GM23338 (cell line): ENCODE results near the gene SLC44A1. TPM values are rescaled to one million over a fixed set of nuclear protein-coding genes. Genes with fewer than 3 reads are reported as not detected.
A peak's percentile ranks its signal among the peaks of the same experiment; 100 is the strongest.

ENCODE experiments used
- ATAC-seq: fragments of 200-7000 bp; cut with Tn5 transposase; 3 replicates; pipeline ENCODE4 v1.9.1; 2020
- DNase-seq: peaks from one replicate; pipeline ENCODE4 v3.0.0-alpha.2; 2015; ENCODE audit warnings: low spot score
- H2AFZ ChIP-seq: fragments of 200-600 bp; sonication (generic); 2 replicates; pipeline ENCODE4 v1.8.0; 2016; ENCODE audit warnings: antibody characterized with exemption, mild to moderate bottlenecking, moderate library complexity
- H3F3A ChIP-seq: fragments of 200-600 bp; sonication (generic); replicated peaks from 2 replicates; pipeline ENCODE4 v1.8.0; 2017; ENCODE audit warnings: antibody characterized with exemption, mixed run types, low read depth
- H3K27ac ChIP-seq: fragments of 200-600 bp; sonication (generic); 2 replicates; pipeline ENCODE4 v1.6.1; 2016; ENCODE audit warnings: low read depth
- H3K27me3 ChIP-seq: fragments of 200-600 bp; sonication (generic); 2 replicates; pipeline ENCODE4 v1.8.0; 2016; ENCODE audit warnings: mild to moderate bottlenecking, mixed run types, moderate library complexity; ENCODE audit not compliant: insufficient read depth
- H3K36me3 ChIP-seq: fragments of 200-600 bp; sonication (generic); 2 replicates; pipeline ENCODE4 v1.8.0; 2016; ENCODE audit warnings: mild to moderate bottlenecking; ENCODE audit not compliant: insufficient read depth
- H3K4me1 ChIP-seq: fragments of 200-600 bp; sonication (generic); 2 replicates; pipeline ENCODE4 v1.8.0; 2016; ENCODE audit warnings: mild to moderate bottlenecking, moderate library complexity; ENCODE audit not compliant: insufficient read depth
- H3K4me2 ChIP-seq: fragments of 200-600 bp; sonication (generic); 2 replicates; pipeline ENCODE4 v1.7.1; 2017; ENCODE audit warnings: mixed run types
- H3K4me3 ChIP-seq: fragments of 200-600 bp; sonication (generic); 2 replicates; pipeline ENCODE4 v1.6.1; 2016; ENCODE audit warnings: mixed run types
- H3K79me2 ChIP-seq: fragments of 200-600 bp; sonication (generic); replicated peaks from 2 replicates; pipeline ENCODE4 v1.8.0; 2017; ENCODE audit warnings: mild to moderate bottlenecking; ENCODE audit not compliant: insufficient read depth
- H3K9me2 ChIP-seq: fragments of 200-600 bp; sonication (generic); 2 replicates; pipeline ENCODE4 v1.8.0; 2017; ENCODE audit not compliant: insufficient read depth
- H4K20me1 ChIP-seq: fragments of 200-600 bp; sonication (generic); replicated peaks from 2 replicates; pipeline ENCODE4 v1.8.0; 2017; ENCODE audit warnings: mild to moderate bottlenecking; ENCODE audit not compliant: insufficient read depth
- H3K27ac Mint-ChIP-seq: 2 replicates; pipeline ENCODE4 v1.8.0; 2020; ENCODE audit warnings: inconsistent platforms, mild to moderate bottlenecking, moderate library complexity, mixed read lengths
- H3K27me3 Mint-ChIP-seq: 3 replicates; pipeline ENCODE4 v1.8.0; 2022; ENCODE audit warnings: low read depth, mild to moderate bottlenecking, moderate library complexity, mixed read lengths, inconsistent platforms; ENCODE audit not compliant: insufficient read depth, poor library complexity
- H3K36me3 Mint-ChIP-seq: 3 replicates; pipeline ENCODE4 v1.8.0; 2021; ENCODE audit warnings: low read depth, mild to moderate bottlenecking, inconsistent platforms, moderate library complexity, mixed read lengths
- H3K4me1 Mint-ChIP-seq: 3 replicates; pipeline ENCODE4 v1.8.0; 2020; ENCODE audit warnings: mild to moderate bottlenecking, inconsistent platforms, mixed read lengths
- H3K4me3 Mint-ChIP-seq: 3 replicates; pipeline ENCODE4 v1.8.0; 2021; ENCODE audit warnings: moderate library complexity, mild to moderate bottlenecking, inconsistent platforms, mixed read lengths
- H3K9me3 Mint-ChIP-seq: 3 replicates; pipeline ENCODE4 v1.8.0; 2020; ENCODE audit warnings: moderate library complexity, mild to moderate bottlenecking, inconsistent platforms, mixed read lengths
- CREB1 ChIP-seq: fragments of 250-450 bp; sonication (Bioruptor Pico); IDR thresholded peaks from 2 replicates; pipeline ENCODE4 v1.5.0; 2020; ENCODE audit warnings: low read depth, mild to moderate bottlenecking, moderate library complexity
- EZH2 ChIP-seq: fragments of 200-600 bp; sonication (generic); IDR thresholded peaks from one replicate; pipeline ENCODE4 v1.8.0; 2017; ENCODE audit warnings: antibody characterized with exemption, mild to moderate bottlenecking, low read depth; ENCODE audit not compliant: unreplicated experiment
- EZH2phosphoT487 ChIP-seq: fragments of 200-600 bp; sonication (generic); IDR thresholded peaks from one replicate; pipeline ENCODE4 v1.8.1; 2018; ENCODE audit warnings: antibody characterized with exemption; ENCODE audit not compliant: unreplicated experiment
- JUNB ChIP-seq: IDR thresholded peaks from one replicate; pipeline ENCODE4 v1.6.1; 2016; ENCODE audit warnings: antibody characterized with exemption; ENCODE audit not compliant: unreplicated experiment
- NANOG ChIP-seq: IDR thresholded peaks from 2 replicates; pipeline ENCODE4 v1.6.1; 2016; ENCODE audit warnings: antibody characterized with exemption, borderline replicate concordance
- REST ChIP-seq: IDR thresholded peaks from one replicate; pipeline ENCODE4 v1.6.1; 2018; ENCODE audit warnings: antibody characterized with exemption; ENCODE audit not compliant: unreplicated experiment
- ZNF114 ChIP-seq: fragments of 250-450 bp; sonication (Bioruptor Pico); IDR thresholded peaks from 2 replicates; pipeline ENCODE4 v1.5.0; 2020; ENCODE audit warnings: mild to moderate bottlenecking, moderate library complexity
- ZNF331 ChIP-seq: fragments of 250-450 bp; sonication (Bioruptor Pico); IDR thresholded peaks from 2 replicates; pipeline ENCODE4 v1.5.0; 2020; ENCODE audit warnings: low read depth, mild to moderate bottlenecking, moderate library complexity
- polyA plus RNA-seq: library from polyadenylated mRNA; unstranded; fragments of >200 nt; fragmentation: Nextera tagmentation; extraction: Ambion mirVana; gene quantifications from 2 replicates; pipeline ENCODE4 v1.2.1, GENCODE V29; 2016
- total RNA-seq: library from RNA; depleted of rRNA; stranded (reverse); fragments of >200 nt; shearing (Covaris generic); gene quantifications from 2 replicates; pipeline ENCODE4 v1.2.3, GENCODE V29; 2014
- TF ChIP-seq, protein P1 (sequence below): IDR thresholded peaks from 2 replicates; pipeline ENCODE4 v1.6.1; 2016; ENCODE audit warnings: antibody characterized with exemption

SLC44A1 gene
- total and polyA plus RNA-seq, 2 experiments from 2014 or later, result 14.9 to 75.0 TPM

- Histone ChIP-seq H3F3A (no peaks in the 10 kb centered on the region), H3K27me3 (no peaks in the 10 kb centered on the region), H2AFZ (no peak overlapping the region), H3K4me1 (peaks cover 63% of the 10 kb centered on the region), H3K4me3 (peak overlapping the region; percentile 29), H3K4me2 (peak overlapping the region; percentile 65), H4K20me1 (no peaks in the 10 kb centered on the region), H3K27ac (peak overlapping the region; percentile 82), H3K36me3 (no peaks in the 10 kb centered on the region), H3K9me2 (no peaks in the 10 kb centered on the region), H3K79me2 (peaks cover 53% of the 10 kb centered on the region)
- H3K4me1 Mint-ChIP-seq, result peaks cover 83% of the 10 kb centered on the region
- peaks cover 22% of the 10 kb centered on the region; the same call in 2 of the 3 replicates for H3K36me3 Mint-ChIP-seq
- peak overlapping the region; percentile 98 for H3K27ac Mint-ChIP-seq
- no peaks in the 10 kb centered on the region for H3K9me3 Mint-ChIP-seq
- peak overlapping the region; percentile 55 for H3K4me3 Mint-ChIP-seq
- H3K27me3 Mint-ChIP-seq, result peaks cover 2% of the 10 kb centered on the region
- ATAC-seq, result no peak
- TF ChIP-seq ZNF114 (CRISPR knock-in tag) (no peak), EZH2phosphoT487 (no peak)
- DNase-seq, result no peak
These were observed 52.0 kb downstream of the SLC44A1 start for GRCh38 chr9:105296445-105296844.

GRCh38 chr9:105296877-105297287 is 52.4 kb downstream of the SLC44A1 start:
- peaks cover 2% of the 10 kb centered on the region for H3K27me3 Mint-ChIP-seq
- no peak overlapping the region for H2AFZ ChIP-seq
- H3K27me3 ChIP-seq, result no peaks in the 10 kb centered on the region
- no peaks in the 10 kb centered on the region for H3F3A ChIP-seq
- H3K4me3 Mint-ChIP-seq, result peak overlapping the region; percentile 35; the same call in 1 of the 3 replicates
- peak; percentile 83 for DNase-seq
- no peaks in the 10 kb centered on the region for H3K36me3 ChIP-seq
- peak overlapping the region; percentile 98 for H3K27ac Mint-ChIP-seq
- peaks cover 54% of the 10 kb centered on the region for H3K79me2 ChIP-seq
- no peaks in the 10 kb centered on the region for H4K20me1 ChIP-seq
- H3K27ac ChIP-seq, result peak overlapping the region; percentile 82
- peak overlapping the region; percentile 65 for H3K4me2 ChIP-seq
- TF ChIP-seq NANOG (no peak), JUNB (no peak), EZH2 (no peak), EZH2phosphoT487 (no peak), REST (no peak), ZNF114 (CRISPR knock-in tag) (no peak), CREB1 (CRISPR knock-in tag) (no peak), ZNF331 (no peak)
- TF ChIP-seq, protein P1, sequence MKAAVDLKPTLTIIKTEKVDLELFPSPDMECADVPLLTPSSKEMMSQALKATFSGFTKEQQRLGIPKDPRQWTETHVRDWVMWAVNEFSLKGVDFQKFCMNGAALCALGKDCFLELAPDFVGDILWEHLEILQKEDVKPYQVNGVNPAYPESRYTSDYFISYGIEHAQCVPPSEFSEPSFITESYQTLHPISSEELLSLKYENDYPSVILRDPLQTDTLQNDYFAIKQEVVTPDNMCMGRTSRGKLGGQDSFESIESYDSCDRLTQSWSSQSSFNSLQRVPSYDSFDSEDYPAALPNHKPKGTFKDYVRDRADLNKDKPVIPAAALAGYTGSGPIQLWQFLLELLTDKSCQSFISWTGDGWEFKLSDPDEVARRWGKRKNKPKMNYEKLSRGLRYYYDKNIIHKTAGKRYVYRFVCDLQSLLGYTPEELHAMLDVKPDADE, result no peak
- peak; percentile 57 for ATAC-seq
- peak overlapping the region; percentile 29; the same call in 1 of the 2 replicates for H3K4me3 ChIP-seq
- H3K36me3 Mint-ChIP-seq, result peaks cover 22% of the 10 kb centered on the region; the same call in 2 of the 3 replicates
- no peaks in the 10 kb centered on the region for H3K9me2 ChIP-seq
- H3K4me1 ChIP-seq, result peaks cover 59% of the 10 kb centered on the region
- peaks cover 79% of the 10 kb centered on the region for H3K4me1 Mint-ChIP-seq
- no peaks in the 10 kb centered on the region for H3K9me3 Mint-ChIP-seq
